Gastroesophageal sphincter (tissue), 3 donors: ENCODE data around the gene FBXL17.

Experiments used
- CTCF ChIP-seq, 4 experiments: fragments of 200-600 bp in 2 of 4; fragments of 450-650 bp in 2 of 4; sonication (generic) in 1 of 4; IDR thresholded peaks; one replicate each; pipeline ENCODE4 v1.5.1; 2017 to 2019; ENCODE audit warnings: antibody characterized with exemption in 4 of 4, mild to moderate bottlenecking in 2 of 4, moderate library complexity in 2 of 4
- POLR2A ChIP-seq, 2 donors: fragments of 450-650 bp; IDR thresholded peaks; one replicate each; pipeline ENCODE4 v1.6.1; 2017; ENCODE audit warnings: antibody characterized with exemption in 2 of 2, mild to moderate bottlenecking in 2 of 2, moderate library complexity in 1 of 2
- POLR2AphosphoS5 ChIP-seq: sonication (generic); formaldehyde crosslinking; IDR thresholded peaks from one replicate; pipeline ENCODE4 v1.6.1; 2017; ENCODE audit warnings: antibody characterized with exemption

GRCh38 chr5:107858788-107859187 is 523.1 kb downstream of the FBXL17 start:
- no peak for TF ChIP-seq CTCF (IDR thresholded peaks at IDR 0.05)
- no peak for TF ChIP-seq POLR2AphosphoS5
- TF ChIP-seq POLR2A (IDR thresholded peaks at IDR 0.05), result no peak
